GM18526 (cell line): ENCODE measurements around the gene ZP3.

ENCODE experiments used
- POLR2A ChIP-seq: IDR thresholded peaks from 3 replicates; pipeline ENCODE4 v1.6.1; 2011; ENCODE audit not compliant: insufficient read length; ENCODE audit errors: extremely low read depth

ZP3 gene

DNA sequence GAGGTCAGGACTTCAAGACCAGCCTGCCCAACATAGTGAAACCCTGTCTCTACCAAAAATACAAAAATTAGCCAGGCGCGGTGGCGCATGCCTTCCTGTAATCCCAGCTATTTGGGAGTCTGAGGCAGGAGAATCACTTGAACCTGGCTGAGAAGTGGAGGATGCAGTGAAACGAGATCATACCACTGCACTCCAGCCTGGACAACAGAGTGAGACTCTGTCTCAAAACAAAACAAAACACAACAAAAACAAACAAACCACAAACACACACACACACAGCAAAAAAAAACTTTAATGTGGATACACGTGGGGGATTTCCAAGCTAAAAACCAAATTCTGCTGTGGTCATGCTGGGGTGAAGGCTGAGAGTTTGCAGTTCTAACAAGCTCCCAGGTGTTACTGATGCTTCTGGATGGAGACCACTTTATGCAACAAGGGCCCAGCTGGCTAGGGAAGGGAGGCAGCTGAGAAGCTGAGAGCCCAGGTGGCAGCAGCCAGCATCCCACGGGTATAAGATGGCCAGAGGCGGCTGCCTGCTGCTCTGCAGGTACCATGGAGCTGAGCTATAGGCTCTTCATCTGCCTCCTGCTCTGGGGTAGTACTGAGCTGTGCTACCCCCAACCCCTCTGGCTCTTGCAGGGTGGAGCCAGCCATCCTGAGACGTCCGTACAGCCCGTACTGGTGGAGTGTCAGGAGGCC, at the start of gene ZP3:
TSS of gene ZP3 (plus strand) at position 538 of the 699 bp plus-strand sequence. CDS start at position 553, 15 bp downstream.
- TF ChIP-seq POLR2A, result no peak

DNA sequence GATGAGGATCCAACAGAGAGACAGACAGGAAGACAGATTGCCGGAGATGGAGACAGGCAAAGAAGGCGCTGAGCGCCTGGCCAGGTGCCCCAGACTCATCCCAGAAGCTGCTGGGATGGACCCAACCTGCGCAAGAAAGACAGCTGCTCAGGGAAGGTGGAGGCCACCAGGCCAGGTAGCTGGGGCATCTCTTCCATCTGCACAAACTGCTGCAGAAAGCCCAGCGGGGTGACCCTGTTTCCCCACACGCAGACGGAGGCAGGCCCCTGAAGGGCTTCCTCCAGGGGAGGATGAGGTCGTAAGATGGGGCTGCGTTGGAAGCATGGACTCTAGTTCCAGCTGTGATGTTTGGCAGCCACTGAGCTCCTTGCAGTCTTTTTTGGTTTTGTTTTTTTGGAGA, 49.5 kb upstream of the ZP3 start:
- no peak for TF ChIP-seq POLR2A

DNA sequence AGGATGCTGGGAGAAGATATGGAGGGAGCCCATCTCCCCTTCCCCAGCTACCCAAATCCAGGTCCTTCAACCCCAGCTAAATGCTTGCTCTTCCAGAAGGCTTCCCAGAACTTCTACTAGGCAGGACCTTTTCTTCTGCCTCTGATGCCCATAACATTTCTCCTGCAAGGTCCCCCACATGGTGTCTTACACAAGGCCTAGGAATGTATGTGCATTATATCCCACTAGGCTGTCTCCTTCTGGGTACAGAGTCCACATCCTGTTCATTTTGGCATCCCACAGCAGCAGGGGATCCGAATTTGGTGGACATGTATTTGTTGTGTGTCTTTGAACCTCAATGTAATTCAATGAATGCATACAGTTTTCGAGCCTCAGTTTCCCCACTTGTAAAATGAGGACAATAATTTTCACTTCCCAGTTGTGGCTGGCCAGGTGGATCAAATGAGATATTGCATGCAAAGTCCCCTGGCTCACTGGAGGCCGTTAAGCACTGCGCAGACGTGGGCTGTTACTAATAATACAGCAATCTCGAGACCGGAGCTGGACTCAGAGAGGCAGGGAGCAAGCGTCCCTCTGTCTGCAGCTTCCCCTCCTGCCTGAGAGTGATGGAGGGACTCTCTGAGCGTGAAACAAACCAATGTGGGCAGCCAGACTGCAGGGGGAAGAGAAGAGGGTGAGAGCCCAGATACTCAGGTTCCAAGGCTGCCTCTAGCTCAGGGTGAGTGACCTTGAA, 47.4 kb upstream of the ZP3 start:
- no peak for TF ChIP-seq POLR2A

DNA sequence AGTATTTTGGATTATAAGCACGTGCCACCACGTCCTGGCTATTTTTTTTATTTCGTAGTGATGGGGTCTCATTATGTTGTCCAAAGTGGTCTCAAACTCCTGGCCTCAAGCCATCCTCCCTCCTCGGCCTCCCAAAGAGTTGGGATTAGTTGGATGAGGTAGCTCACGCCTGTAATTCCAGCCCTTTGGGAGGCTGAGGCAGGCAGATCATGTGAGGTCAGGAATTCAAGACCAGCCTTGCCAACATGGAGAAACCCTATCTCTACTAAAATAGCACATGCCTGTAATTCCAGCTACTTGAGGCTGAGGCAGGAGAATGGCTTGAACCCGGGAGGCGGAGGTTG, 44.2 kb upstream of the ZP3 start:
- TF ChIP-seq POLR2A, result no peak

GRCh38 chr7:76381814-76382213, 42.9 kb upstream of the ZP3 start:
- TF ChIP-seq POLR2A, result no peak

DNA sequence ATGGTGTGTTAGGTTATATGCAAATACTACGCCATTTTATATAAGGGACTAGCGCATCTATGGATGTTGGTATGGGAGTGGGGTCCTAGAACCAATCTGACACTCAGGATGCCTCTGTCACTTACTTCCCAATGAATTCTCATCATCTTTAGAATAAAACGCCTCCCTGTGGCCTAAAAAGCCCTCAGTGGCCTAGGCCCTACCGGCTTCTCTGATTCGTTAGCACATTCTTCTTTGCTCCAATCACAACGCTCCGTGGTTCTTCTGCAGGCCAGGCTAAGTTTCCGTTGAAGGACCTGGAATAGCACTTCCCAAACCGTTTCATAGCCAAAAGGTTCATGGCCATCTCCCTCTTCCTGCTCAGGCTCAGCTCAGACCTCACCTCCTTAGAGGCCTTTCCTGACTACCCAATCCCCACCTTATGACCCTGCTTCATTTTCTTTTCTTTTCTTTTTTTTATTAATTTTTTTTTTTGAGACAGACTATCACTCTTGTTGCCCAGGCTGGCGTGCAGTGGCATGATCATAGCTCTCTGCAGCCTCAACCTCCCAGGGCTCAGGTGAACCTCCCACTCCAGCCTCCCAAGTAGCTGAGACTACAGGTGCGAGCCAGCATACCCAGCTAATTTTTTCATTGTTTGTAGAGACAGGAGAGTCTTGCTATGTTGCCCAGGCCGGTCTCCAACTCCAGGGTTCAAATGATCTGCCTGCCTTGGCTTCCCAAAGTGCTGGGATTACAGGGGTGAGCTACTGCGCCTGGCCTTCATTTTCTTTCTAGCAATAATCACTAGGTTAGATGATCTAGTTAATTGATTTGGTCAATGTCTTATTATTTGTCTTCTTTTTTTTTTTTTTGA, 41.4 kb upstream of the ZP3 start:
- TF ChIP-seq POLR2A, result no peak

DNA sequence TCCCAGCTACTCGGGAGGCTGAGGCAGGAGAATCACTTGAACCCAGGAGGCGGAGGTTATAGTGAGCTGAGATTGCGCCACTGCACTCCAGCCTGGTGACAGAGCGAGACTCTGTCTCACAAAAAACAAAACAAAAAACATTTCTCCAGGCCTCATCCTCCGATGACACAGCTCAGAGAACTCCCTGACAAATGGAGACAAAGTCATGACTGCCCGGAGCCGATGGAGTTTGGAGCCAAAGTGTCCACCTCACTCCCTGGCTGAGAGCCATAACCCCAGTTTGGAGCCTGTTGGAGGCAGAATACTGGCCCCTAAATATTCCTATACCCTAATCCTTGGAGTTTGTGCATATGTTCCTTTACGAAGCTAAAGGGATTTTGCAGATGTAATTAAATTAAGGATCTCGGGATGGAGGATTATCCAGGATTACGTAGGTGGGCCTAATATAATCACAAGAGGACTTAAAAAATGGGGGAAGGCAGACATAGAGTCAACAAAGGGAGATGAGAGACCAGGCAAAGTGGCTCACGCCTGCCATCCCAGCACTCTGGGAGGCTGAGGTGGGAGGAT, 38.0 kb upstream of the ZP3 start:
- no peak for TF ChIP-seq POLR2A

- no peak for TF ChIP-seq POLR2A
Measured at GRCh38 chr7:76390092-76390491, 34.7 kb upstream of the ZP3 start.

DNA sequence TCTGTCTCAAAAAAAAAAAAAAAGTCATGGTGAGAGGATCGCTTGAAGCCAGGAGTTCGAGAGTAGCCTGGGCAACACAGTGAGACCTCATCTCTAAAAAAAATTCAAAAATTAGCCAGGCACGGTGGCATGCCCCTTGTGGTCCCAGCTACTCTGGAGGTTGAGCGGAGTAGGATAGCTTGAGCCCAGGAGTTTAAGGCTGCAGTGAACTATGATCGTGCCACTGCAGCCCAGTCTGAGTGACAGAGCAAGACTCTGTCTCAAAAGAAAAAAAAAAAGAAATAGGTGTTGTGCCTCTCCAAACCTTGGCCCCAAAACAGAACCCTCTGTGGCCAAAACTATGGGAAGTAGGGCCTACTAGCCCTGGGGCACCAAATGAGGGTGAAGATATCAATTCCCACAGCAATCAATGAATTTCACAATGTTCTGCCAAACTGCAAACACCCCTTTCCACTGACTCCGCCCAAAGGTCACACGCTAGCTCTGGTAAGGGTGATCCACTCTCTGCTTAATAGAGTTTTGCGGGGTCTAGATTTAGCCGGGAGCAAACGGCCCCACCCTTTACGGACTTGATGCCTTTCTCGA, 32.1 kb upstream of the ZP3 start:
- TF ChIP-seq POLR2A, result no peak

DNA sequence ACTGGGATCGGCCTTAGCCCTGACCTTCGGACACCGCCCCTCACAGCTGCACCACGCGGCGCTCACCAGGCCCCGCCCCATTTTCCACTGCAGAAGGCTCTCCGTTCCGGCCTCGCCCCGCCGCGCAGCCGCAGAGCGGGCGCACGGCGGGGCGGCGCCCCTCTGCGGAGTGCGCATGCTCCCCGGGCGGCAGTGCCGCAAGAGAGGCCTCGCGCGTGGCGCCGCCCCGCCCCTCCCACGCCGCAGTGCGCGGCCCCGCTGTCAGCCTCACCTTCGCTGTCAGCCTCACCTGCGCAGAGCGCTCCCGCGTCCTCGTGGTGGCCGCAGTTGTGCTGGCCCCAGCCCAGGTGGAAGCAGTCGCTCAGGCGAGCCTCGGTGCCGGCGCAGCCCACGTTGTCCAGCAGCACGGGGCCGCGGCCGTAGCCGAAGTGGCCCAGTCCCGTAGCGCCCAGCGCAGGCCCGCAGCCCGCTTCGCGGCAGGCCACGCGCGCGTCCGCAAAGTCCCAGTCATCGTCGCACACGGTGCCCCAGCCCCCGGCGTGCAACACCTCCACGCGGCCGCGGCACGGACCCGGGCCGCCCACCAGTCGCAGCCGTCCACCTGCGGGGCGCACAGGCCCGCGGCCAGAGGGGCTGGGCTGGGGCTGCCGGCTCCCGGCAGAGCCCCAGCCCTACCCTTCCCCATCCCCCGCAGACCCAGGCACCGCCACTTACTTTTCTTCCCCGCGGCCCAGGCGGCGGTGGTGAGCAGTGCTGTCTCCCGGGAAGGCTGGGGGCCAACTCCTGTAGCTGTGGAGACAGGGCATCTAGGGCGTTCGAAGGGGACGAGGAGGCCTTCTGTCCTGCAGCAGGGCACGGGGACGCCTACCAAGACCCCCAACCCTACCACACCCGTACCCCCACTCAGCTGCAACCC, 31.4 kb upstream of the ZP3 start:
- peak; percentile 83 for TF ChIP-seq POLR2A

GRCh38 chr7:76394957-76395356, 29.8 kb upstream of the ZP3 start:
- no peak for TF ChIP-seq POLR2A

DNA sequence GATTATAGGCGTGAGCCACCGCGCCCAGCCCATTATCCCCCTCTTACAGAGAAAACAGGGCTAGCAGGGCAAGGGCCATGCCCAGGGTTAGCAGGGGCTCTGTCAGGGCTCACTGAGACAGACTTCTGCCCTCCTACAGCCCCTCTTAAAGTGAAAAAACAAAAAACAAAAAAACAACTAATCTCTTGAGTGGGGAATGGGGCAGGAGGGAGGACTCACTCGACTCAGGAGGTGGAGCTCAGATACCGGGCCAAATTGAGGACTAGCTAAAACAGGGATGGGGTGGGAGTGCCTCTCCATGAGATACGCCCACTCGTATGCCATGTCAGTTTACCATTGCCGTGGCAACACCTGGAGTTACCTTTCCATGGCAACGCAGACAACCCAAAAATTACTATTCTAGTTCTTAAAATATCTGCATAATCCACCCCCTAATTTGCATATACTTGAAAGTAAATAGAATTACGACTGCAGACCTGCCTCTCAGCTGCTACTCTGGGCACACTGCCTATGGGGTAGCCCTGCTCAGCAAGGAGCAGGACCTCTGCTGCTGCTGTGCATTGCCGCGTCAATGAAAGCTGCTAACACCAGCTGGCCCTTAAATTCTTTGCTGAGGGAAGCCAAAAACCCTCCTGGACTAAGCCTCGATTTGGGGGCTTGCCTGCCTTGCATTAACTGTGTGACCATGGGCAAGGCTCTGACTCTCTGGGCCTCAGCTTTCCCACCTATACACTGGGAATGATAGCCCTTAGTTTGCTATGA, 28.6 kb upstream of the ZP3 start:
- TF ChIP-seq POLR2A, result no peak

DNA sequence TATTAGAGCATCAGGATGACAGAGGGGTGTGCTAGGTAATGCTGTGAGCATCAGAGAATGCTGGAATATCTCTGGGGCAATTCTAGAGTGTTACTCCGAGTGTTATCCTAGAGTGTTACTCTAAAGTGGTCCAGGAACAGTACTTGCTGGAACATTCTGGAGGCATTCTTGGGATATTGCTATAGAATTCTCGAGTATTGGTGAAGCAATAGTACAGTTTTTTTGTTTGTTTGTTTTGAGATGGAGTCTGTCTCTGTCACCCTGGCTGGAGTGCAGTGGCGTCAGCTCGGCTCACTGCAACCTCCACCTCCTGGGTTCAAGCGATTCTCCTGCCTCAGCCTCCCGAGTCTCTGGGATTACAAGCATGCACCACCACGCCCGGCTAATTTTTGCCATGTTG, 27.9 kb upstream of the ZP3 start:
- TF ChIP-seq POLR2A, result no peak
